ENCODE results near the gene TMEM88.

Gene TMEM88

GRCh38 chr17:7853691-7854038 is 1.2 kb upstream of the TMEM88 start:
- no peak overlapping the region for H3K4me3 ChIP-seq (ENCODE audit: low read depth, low read length)
- no peak for TF ChIP-seq CTCF (IDR thresholded peaks at IDR 0.05; ENCODE audit: borderline replicate concordance, insufficient read depth, low read depth, low read length)

- H3K4me3 ChIP-seq (ENCODE audit: low read depth, low read length): no peak overlapping the region
- TF ChIP-seq CTCF (IDR thresholded peaks at IDR 0.05; ENCODE audit: borderline replicate concordance, insufficient read depth, low read depth, low read length): no peak
Measured at GRCh38 chr17:7854078-7854777, 638 bp upstream of the TMEM88 start.

GRCh38 chr17:7855660-7856010 is 769 bp downstream of the TMEM88 start:
- peak overlapping the region; percentile 92 for H3K4me3 ChIP-seq (ENCODE audit: low read depth, low read length)
- no peak for TF ChIP-seq CTCF (IDR thresholded peaks at IDR 0.05; ENCODE audit: borderline replicate concordance, insufficient read depth, low read depth, low read length)

DNA sequence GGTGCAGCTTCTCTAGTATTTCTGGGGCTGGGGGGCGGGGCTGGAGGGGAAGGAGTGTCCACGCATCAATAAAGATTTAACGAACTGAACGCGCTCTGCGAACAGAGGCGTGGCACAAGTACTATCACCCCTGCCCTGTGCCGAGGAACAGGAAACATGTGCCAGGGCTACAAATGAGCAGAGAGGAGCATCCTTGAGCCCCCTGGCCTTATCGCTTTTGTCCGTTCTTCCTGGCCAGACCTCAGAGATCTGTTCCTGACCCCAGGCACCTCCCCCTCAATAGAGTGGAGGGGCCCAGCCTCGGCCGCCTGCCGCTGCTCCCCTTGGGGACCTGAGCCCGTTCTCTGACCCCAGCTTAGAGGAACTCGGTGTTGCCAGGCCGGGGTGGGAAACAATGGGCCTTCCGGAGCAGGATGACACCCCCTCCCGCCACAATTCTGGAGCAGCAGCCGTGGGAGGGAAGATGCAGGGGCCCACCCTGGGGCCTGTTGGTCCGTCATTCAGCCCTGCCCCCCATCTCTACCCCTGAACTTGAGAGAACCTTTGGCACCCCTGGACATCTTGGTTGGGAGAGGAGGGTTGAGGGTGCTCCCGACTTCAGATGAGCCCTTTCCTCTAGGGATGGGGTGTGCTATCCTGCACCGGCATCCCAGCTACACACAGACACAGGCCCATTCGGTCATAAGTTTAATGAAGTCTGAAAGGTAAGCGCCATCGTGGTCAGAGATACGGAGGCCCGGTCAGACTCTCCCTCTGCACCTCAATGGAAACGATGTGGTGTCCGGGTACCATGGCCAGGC is 1.3 kb downstream of the TMEM88 start:
- peak overlapping the region; percentile 92 for H3K4me3 ChIP-seq (ENCODE audit: low read depth, low read length)
- TF ChIP-seq CTCF (IDR thresholded peaks at IDR 0.05; ENCODE audit: borderline replicate concordance, insufficient read depth, low read depth, low read length): no peak

DNA sequence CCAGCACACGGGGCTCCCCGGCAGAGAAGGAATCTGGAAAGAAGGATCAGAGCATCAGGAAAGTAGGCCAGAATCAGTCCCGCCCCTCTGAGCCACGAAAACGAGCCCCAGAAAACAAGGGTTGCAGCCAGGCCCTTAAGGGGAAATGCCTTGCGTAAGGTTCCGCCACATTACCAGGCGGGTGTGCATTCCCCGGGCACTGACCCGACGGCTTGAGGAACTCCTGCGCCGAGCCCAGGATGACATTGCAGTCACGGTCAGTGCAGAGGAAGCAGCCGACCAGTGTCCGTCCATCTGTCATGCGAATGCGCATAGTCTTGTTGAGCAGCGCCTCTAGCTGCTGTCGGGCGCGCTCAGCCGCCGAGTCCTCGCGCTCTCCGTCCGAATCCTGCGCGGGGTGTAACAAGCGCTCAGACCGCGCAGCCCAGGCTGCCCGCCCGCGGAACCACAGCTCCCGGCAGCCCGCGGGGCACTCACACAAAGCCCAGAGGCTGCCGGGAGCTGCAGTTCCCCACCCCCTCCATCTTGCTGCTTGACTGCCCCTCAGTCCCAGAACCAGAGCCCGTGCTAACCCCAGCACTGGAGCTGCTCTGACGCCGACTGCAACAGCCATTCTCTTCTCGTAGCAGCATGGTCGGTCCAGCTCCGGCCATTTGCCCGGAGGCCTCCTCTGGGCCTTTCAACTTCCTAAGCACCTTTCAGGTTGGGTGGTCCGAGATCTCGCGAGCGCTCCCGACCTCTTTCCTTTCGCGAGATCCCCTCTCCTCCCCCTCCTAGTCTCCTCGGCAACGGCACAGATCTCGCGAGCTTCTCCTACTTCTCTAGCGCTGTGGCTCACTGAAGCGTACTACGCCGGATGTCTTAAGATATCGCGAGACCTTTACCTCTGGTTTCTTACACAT is 2.2 kb downstream of the TMEM88 start, which contains the start of gene NAA38:
Gene NAA38 (minus strand): TSS at position 749 of the 902 bp plus-strand sequence. CDS start 96 bp downstream, at position 653.
- peak within 1 kb of the TSS; percentile 92 for H3K4me3 ChIP-seq (ENCODE audit: low read depth, low read length)
- TF ChIP-seq CTCF (IDR thresholded peaks at IDR 0.05; ENCODE audit: borderline replicate concordance, insufficient read depth, low read depth, low read length): peak; percentile 54; the same call in 1 of the 2 replicates

GRCh38 chr17:7857713-7858521 is 3.1 kb downstream of the TMEM88 start, which contains the start of gene CYB5D1:
TSS of gene CYB5D1 (plus strand) at chr17:7858003. CDS start at chr17:7858135, 132 bp downstream.
- no peak for TF ChIP-seq CTCF (IDR thresholded peaks at IDR 0.05; ENCODE audit: borderline replicate concordance, insufficient read depth, low read depth, low read length)
- peak within 1 kb of the TSS; percentile 92 for H3K4me3 ChIP-seq (ENCODE audit: low read depth, low read length)

Measured in GM12875 (cell line).